Activated T-cell treated with anti-CD3 and anti-CD28 coated beads, Interleukin-2, amount 50 U/mL, for 72 hours (primary cell): ENCODE results near the gene CAMK1D. TPM values are rescaled to one million over a fixed set of nuclear protein-coding genes. Genes with fewer than 3 reads are reported as not detected.
A peak's percentile ranks its signal among the peaks of the same experiment; 100 is the strongest.

Experiments used
- ATAC-seq, 2 donors: fragments of 150-1000 bp; cut with Tn5 transposase; replicated peaks in 1 of 2; 2 replicates each; pipeline ENCODE4 v1.10.0; 2021; ENCODE audit warnings: moderate library complexity in 2 of 2, mild to moderate bottlenecking in 1 of 2
- DNase-seq, 2 donors: peaks; one replicate each; pipeline ENCODE4 v3.0.0; 2021 to 2022; ENCODE audit warnings: mixed read lengths in 1 of 2
- H3K27ac Mint-ChIP-seq: one replicate; pipeline ENCODE4 v1.8.0; 2022; ENCODE audit warnings: mild to moderate bottlenecking, moderate library complexity, mixed read lengths
- H3K27me3 Mint-ChIP-seq: one replicate; pipeline ENCODE4 v1.8.0; 2022; ENCODE audit warnings: low read depth, mixed read lengths
- H3K36me3 Mint-ChIP-seq, 2 donors: one replicate each; pipeline ENCODE4 v1.8.0; 2022; ENCODE audit warnings: mixed read lengths in 2 of 2, mild to moderate bottlenecking in 1 of 2; ENCODE audit not compliant: insufficient read depth in 2 of 2
- H3K4me1 Mint-ChIP-seq: one replicate; pipeline ENCODE4 v1.8.0; 2022; ENCODE audit warnings: low read depth, mixed read lengths
- H3K4me3 Mint-ChIP-seq, 2 donors: one replicate each; pipeline ENCODE4 v1.8.0; 2022; ENCODE audit warnings: mild to moderate bottlenecking in 2 of 2, mixed read lengths in 2 of 2, moderate library complexity in 2 of 2
- H3K9me3 Mint-ChIP-seq, 2 donors: one replicate each; pipeline ENCODE4 v1.8.0; 2022; ENCODE audit warnings: mixed read lengths in 2 of 2
- total RNA-seq, 2 donors: library from RNA; stranded (reverse); gene quantifications; one replicate each; pipeline ENCODE4 v1.2.3, GENCODE V29; 2022

Gene CAMK1D
- total RNA-seq, 2 donors from 2014 or later: 19.9 to 25.3 TPM

GRCh38 chr10:12650538-12651298 is 301.4 kb downstream of the CAMK1D start:
- Mint-ChIP-seq H3K4me1 (peaks cover 6% of the 10 kb centered on the region), H3K9me3 (no peaks in the 10 kb centered on the region), H3K27me3 (no peaks in the 10 kb centered on the region), H3K36me3 (peaks cover 0 to 8% of the 10 kb centered on the region in 2 donors), H3K27ac (no peak overlapping the region), H3K4me3 (no peak overlapping the region)
- no peak for DNase-seq
- no peak for ATAC-seq

DNA sequence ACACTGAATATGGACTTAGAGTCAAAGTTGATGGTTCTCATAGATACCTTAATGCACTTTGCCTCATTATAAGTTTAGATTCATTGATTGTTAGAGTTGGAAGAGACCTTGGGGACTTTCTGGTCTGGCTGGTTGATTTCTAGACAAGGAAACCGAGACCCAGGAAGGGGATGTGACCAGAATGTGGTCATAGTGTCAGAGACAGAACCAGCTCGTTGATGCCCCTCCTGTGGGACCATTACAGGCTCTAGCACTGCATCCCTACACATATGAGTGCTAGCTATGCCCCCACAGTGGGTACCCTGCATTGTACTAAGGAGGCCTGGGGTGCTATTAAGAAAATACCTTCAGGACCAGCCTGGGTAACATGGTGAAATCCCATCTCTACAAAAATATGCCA is 306.6 kb downstream of the CAMK1D start:
- H3K9me3 Mint-ChIP-seq: no peaks in the 10 kb centered on the region
- H3K27me3 Mint-ChIP-seq: no peaks in the 10 kb centered on the region
- DNase-seq: no peak
- H3K36me3 Mint-ChIP-seq: peaks cover 0 to 8% of the 10 kb centered on the region in 2 donors
- H3K27ac Mint-ChIP-seq: no peak overlapping the region
- peaks cover 26% of the 10 kb centered on the region for H3K4me1 Mint-ChIP-seq
- no peak overlapping the region for H3K4me3 Mint-ChIP-seq
- peak; percentile 37 to 49 for ATAC-seq

DNA sequence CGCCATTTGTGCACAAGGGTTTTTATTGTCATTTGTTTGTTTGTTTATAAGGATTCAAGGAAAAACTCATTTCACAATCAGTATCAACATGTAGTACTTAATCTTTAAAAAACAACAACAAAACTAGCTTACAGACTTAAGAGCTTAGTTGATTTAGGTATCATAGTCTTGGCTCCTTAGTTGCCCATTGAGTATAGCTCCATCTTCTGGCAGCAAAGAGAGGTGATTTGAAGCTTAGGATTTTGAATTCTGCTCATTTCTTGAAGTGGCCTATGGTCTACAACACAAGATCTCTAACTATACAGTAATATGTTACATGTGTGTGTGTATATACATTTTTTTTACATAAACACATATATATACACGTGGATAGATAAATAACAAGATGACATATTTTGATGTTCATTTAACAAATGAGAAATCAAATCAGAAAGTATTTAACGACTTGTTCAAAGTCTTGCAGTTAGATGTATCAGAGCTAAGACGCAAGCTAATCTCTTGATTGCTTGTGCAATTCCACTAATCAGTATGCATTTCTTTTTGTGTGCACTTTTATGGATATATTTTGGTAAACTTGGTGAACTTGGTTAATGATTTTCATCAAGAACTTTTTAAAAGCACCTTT is 307.3 kb downstream of the CAMK1D start:
- H3K4me1 Mint-ChIP-seq: peaks cover 26% of the 10 kb centered on the region
- no peaks in the 10 kb centered on the region for H3K27me3 Mint-ChIP-seq
- DNase-seq (no peak), ATAC-seq (peak; percentile 51 to 72)
- no peaks in the 10 kb centered on the region for H3K9me3 Mint-ChIP-seq
- H3K27ac Mint-ChIP-seq: no peak overlapping the region
- H3K4me3 Mint-ChIP-seq: no peak overlapping the region
- H3K36me3 Mint-ChIP-seq: peaks cover 0 to 8% of the 10 kb centered on the region in 2 donors

GRCh38 chr10:12657489-12657888 is 308.1 kb downstream of the CAMK1D start:
- peak overlapping the region; percentile 33 for H3K27ac Mint-ChIP-seq
- DNase-seq (no peak), ATAC-seq (peak in 1 of 2 donors; percentile 58)
- no peaks in the 10 kb centered on the region for H3K9me3 Mint-ChIP-seq
- peaks cover 0 to 8% of the 10 kb centered on the region in 2 donors for H3K36me3 Mint-ChIP-seq
- H3K4me1 Mint-ChIP-seq: peaks cover 26% of the 10 kb centered on the region
- H3K4me3 Mint-ChIP-seq: peak overlapping the region in 1 of 2 donors; percentile 29
- H3K27me3 Mint-ChIP-seq: no peaks in the 10 kb centered on the region

GRCh38 chr10:12658526-12658925 is 309.2 kb downstream of the CAMK1D start:
- Mint-ChIP-seq H3K4me3 (no peak overlapping the region), H3K27me3 (no peaks in the 10 kb centered on the region), H3K9me3 (no peaks in the 10 kb centered on the region), H3K4me1 (peaks cover 26% of the 10 kb centered on the region), H3K36me3 (peaks cover 0 to 8% of the 10 kb centered on the region in 2 donors), H3K27ac (no peak overlapping the region)
- DNase-seq (no peak), ATAC-seq (no peak)

GRCh38 chr10:12659706-12660105 is 310.4 kb downstream of the CAMK1D start:
- H3K4me3 Mint-ChIP-seq: no peak overlapping the region
- no peak overlapping the region for H3K27ac Mint-ChIP-seq
- no peaks in the 10 kb centered on the region for H3K27me3 Mint-ChIP-seq
- peaks cover 26% of the 10 kb centered on the region for H3K4me1 Mint-ChIP-seq
- no peaks in the 10 kb centered on the region for H3K9me3 Mint-ChIP-seq
- peaks cover 0 to 4% of the 10 kb centered on the region in 2 donors for H3K36me3 Mint-ChIP-seq
- no peak for ATAC-seq
- no peak for DNase-seq

GRCh38 chr10:12660812-12661211 is 311.5 kb downstream of the CAMK1D start:
- Mint-ChIP-seq H3K36me3 (no peaks in the 10 kb centered on the region), H3K9me3 (no peaks in the 10 kb centered on the region), H3K4me1 (peaks cover 20% of the 10 kb centered on the region), H3K27me3 (no peaks in the 10 kb centered on the region), H3K4me3 (no peak overlapping the region), H3K27ac (no peak overlapping the region)
- ATAC-seq (no peak), DNase-seq (no peak)

DNA sequence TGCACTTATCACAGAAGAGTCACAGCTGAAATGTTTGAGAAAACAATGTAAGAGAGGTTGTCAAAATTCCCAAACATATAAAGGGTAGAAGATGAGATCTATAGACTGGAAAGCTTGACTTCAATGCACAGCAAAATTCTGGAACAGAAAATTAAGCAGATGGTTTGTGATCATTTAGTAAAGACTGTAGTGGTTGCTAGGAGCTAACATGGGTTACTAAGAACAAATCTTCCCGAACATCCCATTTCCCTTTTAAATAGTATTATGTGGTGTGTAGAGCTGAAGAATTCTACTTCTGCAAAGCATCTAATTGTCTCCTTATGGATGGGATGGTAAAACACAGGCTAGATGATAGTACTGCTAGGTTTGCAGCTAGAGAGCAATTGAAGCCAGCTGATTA is 312.3 kb downstream of the CAMK1D start:
- ATAC-seq: no peak
- Mint-ChIP-seq H3K27me3 (no peaks in the 10 kb centered on the region), H3K36me3 (no peaks in the 10 kb centered on the region), H3K9me3 (no peaks in the 10 kb centered on the region), H3K4me3 (no peak overlapping the region), H3K27ac (no peak overlapping the region), H3K4me1 (peaks cover 12% of the 10 kb centered on the region)
- DNase-seq: no peak

- Mint-ChIP-seq H3K4me1 (no peaks in the 10 kb centered on the region), H3K4me3 (no peak overlapping the region), H3K9me3 (no peaks in the 10 kb centered on the region), H3K27ac (no peak overlapping the region), H3K36me3 (no peaks in the 10 kb centered on the region), H3K27me3 (no peaks in the 10 kb centered on the region)
- DNase-seq (no peak), ATAC-seq (no peak)
Measured at GRCh38 chr10:12663863-12664262, 314.5 kb downstream of the CAMK1D start.

DNA sequence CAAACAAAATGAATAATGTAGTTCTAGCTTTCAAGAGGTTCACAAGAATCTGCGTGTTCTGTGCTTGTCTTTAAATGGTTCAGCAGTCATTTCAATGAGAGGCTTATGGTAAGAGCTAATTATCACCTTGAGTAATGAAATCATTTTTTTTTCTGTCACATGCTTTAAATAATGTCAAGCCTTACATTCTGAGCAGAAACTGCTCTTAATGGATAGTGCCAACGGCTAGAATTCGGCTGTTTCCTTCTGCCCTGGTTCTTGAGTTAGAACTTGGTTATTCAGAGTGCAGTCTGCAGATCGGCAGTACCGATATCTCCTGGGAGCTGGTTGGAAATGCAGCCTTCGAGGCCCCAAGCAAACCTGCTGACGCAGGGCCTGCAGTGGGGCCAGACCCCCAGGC is 316.2 kb downstream of the CAMK1D start:
- Mint-ChIP-seq H3K9me3 (no peaks in the 10 kb centered on the region), H3K27ac (no peak overlapping the region), H3K4me1 (no peaks in the 10 kb centered on the region), H3K36me3 (peaks cover 0 to 2% of the 10 kb centered on the region in 2 donors), H3K27me3 (no peaks in the 10 kb centered on the region), H3K4me3 (no peak overlapping the region)
- DNase-seq (no peak), ATAC-seq (no peak)

GRCh38 chr10:12667052-12667451 is 317.7 kb downstream of the CAMK1D start:
- Mint-ChIP-seq H3K4me3 (no peak overlapping the region), H3K27ac (no peak overlapping the region), H3K36me3 (peaks cover 0 to 5% of the 10 kb centered on the region in 2 donors), H3K4me1 (no peaks in the 10 kb centered on the region), H3K9me3 (peaks cover 0 to 2% of the 10 kb centered on the region in 2 donors), H3K27me3 (no peaks in the 10 kb centered on the region)
- DNase-seq: no peak
- ATAC-seq: no peak

DNA sequence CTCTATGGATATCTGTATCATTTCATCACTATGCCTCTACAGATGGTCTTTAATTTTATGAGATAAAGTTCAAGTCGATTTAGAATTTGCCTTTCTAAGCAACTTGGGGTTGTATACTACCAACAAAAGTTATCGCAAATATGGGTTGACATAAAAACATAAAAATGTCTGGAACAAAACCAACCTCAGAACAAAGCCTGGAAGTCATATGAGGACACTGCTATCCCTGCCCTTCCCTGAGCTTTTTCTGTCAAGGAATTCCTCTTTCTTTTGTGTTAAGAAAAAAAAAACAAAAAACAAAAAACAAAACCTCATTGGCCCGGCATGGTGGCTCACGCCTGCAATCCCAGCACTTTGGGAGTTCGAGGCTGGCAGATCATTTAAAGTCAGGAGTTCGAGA is 319.3 kb downstream of the CAMK1D start:
- ATAC-seq: no peak
- Mint-ChIP-seq H3K4me1 (no peaks in the 10 kb centered on the region), H3K27ac (no peak overlapping the region), H3K4me3 (no peak overlapping the region), H3K9me3 (peaks cover 0 to 2% of the 10 kb centered on the region in 2 donors), H3K27me3 (no peaks in the 10 kb centered on the region), H3K36me3 (peaks cover 0 to 5% of the 10 kb centered on the region in 2 donors)
- no peak for DNase-seq

- DNase-seq (no peak), ATAC-seq (no peak)
- H3K36me3 Mint-ChIP-seq: peaks cover 0 to 5% of the 10 kb centered on the region in 2 donors
- H3K27me3 Mint-ChIP-seq: no peaks in the 10 kb centered on the region
- no peak overlapping the region for H3K4me3 Mint-ChIP-seq
- H3K4me1 Mint-ChIP-seq: no peaks in the 10 kb centered on the region
- H3K27ac Mint-ChIP-seq: no peak overlapping the region
- H3K9me3 Mint-ChIP-seq: peaks cover 0 to 2% of the 10 kb centered on the region in 2 donors
Measured at GRCh38 chr10:12670004-12670403, 320.7 kb downstream of the CAMK1D start.
